Cardiac muscle cell (in vitro differentiated cells and primary cell): ENCODE data around the gene TTPAL. TPM values are rescaled to one million over a fixed set of nuclear protein-coding genes. Genes with fewer than 3 reads are reported as not detected.
A peak's percentile ranks its signal among the peaks of the same experiment; 100 is the strongest.
"Not testable (repeated sequence)": the region's sequence is repeated elsewhere in the genome, so short reads cannot be mapped to it uniquely, and the experiment has no call there.

Source experiments
- DNase-seq, 2 donors: peaks; one replicate each; pipeline versions ENCODE4 v3.0.0 to v3.0.0-alpha.2; 2010 to 2017; ENCODE audit warnings: low read depth in 1 of 2, low spot score in 1 of 2
- H3K27ac ChIP-seq: fragments of 200-600 bp; sonication (generic); 2 replicates; pipeline ENCODE4 v1.5.1; 2016
- H3K27me3 ChIP-seq: fragments of 200-600 bp; sonication (generic); 2 replicates; pipeline ENCODE4 v1.6.0; 2016; ENCODE audit warnings: control low read depth
- H3K36me3 ChIP-seq: fragments of 200-600 bp; sonication (generic); 2 replicates; pipeline ENCODE4 v1.5.1; 2016; ENCODE audit warnings: control low read depth
- H3K4me1 ChIP-seq: fragments of 200-600 bp; sonication (generic); 2 replicates; pipeline ENCODE4 v1.8.1; 2017; ENCODE audit warnings: low read depth, mild to moderate bottlenecking, mixed run types
- H3K4me3 ChIP-seq: fragments of 200-600 bp; sonication (generic); 2 replicates; pipeline ENCODE4 v1.5.1; 2016; ENCODE audit warnings: mild to moderate bottlenecking
- H3K9me3 ChIP-seq: fragments of 200-600 bp; sonication (generic); 2 replicates; pipeline ENCODE4 v1.5.1; 2017; ENCODE audit warnings: low read depth, mild to moderate bottlenecking, control low read depth
- polyA plus RNA-seq: library from polyadenylated mRNA; unstranded; fragments of >200 nt; fragmentation: Nextera tagmentation; extraction: Ambion mirVana; gene quantifications from 2 replicates; pipeline ENCODE4 v1.2.1, GENCODE V29; 2016
- total RNA-seq: library from RNA; depleted of rRNA; stranded (reverse); fragments of >200 nt; gene quantifications from 2 replicates; pipeline ENCODE4 v1.2.3, GENCODE V29; 2016
- TF ChIP-seq, protein P1 (sequence below): IDR thresholded peaks from 2 replicates; pipeline ENCODE4 v1.5.1; 2012; ENCODE audit warnings: low read depth, mild to moderate bottlenecking, low read length

TTPAL gene
- total and polyA plus RNA-seq, 2 experiments from 2014 or later, result 6.1 to 9.8 TPM

DNA sequence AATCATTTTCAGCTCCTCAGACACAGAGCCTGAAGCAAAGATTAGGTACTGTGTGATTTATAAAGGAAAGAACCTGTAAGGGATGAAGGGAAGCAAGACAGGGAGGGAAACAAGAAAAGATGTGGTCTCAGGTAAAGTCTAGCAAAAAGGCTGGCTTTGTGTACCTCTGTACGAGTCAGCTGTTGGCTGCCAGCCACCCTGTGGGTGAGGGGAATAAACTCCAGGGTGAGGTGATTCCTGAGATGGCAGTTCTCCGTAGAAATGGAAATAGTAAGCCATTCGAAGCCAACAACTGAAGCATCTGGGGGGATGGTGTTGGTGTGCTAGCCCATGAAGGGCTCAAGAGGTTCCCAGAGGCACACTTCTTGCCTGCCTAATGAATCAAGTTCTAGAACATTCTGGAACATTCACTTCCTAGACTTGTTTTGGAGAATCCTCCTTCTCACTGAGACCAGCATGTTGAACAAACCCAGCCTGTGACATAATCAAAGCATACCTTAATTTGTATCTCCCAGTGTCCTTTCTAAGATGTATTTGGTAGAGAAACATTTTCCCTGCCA is 10.6 kb upstream of the TTPAL start:
- Histone ChIP-seq H3K27ac (no peak overlapping the region), H3K27me3 (no peaks in the 10 kb centered on the region), H3K9me3 (no peaks in the 10 kb centered on the region), H3K4me3 (no peak overlapping the region), H3K4me1 (no peaks in the 10 kb centered on the region), H3K36me3 (no peaks in the 10 kb centered on the region)
- DNase-seq, result no peak
- TF ChIP-seq, protein P1, sequence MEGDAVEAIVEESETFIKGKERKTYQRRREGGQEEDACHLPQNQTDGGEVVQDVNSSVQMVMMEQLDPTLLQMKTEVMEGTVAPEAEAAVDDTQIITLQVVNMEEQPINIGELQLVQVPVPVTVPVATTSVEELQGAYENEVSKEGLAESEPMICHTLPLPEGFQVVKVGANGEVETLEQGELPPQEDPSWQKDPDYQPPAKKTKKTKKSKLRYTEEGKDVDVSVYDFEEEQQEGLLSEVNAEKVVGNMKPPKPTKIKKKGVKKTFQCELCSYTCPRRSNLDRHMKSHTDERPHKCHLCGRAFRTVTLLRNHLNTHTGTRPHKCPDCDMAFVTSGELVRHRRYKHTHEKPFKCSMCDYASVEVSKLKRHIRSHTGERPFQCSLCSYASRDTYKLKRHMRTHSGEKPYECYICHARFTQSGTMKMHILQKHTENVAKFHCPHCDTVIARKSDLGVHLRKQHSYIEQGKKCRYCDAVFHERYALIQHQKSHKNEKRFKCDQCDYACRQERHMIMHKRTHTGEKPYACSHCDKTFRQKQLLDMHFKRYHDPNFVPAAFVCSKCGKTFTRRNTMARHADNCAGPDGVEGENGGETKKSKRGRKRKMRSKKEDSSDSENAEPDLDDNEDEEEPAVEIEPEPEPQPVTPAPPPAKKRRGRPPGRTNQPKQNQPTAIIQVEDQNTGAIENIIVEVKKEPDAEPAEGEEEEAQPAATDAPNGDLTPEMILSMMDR, result no peak

GRCh38 chr20:44467289-44467883 is 8.3 kb upstream of the TTPAL start:
- H3K4me1 ChIP-seq, result no peaks in the 10 kb centered on the region
- no peak overlapping the region for H3K27ac ChIP-seq
- DNase-seq, result peak; percentile 8 to 90
- TF ChIP-seq, protein P1, result no peak
- no peak overlapping the region for H3K4me3 ChIP-seq
- H3K9me3 ChIP-seq, result no peaks in the 10 kb centered on the region
- H3K36me3 ChIP-seq, result no peaks in the 10 kb centered on the region
- no peaks in the 10 kb centered on the region for H3K27me3 ChIP-seq

DNA sequence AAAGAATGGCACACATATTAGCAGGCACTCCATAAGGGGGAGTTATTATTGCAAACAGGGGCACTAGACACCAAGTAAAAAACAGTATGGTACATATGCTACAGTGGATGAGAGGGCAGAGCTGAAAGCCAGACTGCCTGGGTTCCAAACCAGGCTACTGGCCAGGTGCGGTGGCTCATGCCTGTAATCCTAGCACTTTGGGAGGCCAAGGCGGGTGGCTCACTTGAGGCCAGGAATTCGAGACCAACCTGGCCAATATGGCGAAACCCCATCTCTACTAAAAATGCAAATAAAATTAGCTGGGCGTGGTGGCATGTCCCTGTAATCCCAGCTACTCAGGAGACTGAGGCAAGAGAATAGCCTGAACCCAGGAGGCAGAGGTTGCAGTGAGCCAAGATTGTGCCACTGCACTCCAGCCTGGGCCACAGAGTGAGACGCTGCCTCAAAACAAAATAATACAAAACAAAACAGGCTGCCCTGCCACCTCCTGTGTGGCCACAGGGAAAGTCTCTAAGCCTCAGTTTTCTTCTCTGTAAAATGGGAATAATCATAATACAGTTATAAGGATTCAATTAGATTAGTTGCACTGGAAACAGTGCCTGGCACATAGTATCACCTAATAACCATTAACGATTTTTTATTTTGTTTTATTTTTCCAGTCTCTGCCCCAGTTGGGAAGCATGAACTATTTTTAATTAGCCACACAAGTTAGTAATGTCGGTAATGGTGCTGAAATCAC is 7.5 kb upstream of the TTPAL start:
- Histone ChIP-seq H3K27ac (no peak overlapping the region), H3K27me3 (no peaks in the 10 kb centered on the region), H3K4me3 (no peak overlapping the region), H3K36me3 (no peaks in the 10 kb centered on the region), H3K4me1 (no peaks in the 10 kb centered on the region), H3K9me3 (no peaks in the 10 kb centered on the region)
- no peak for DNase-seq
- TF ChIP-seq, protein P1, result no peak

GRCh38 chr20:44470327-44470726 is 5.3 kb upstream of the TTPAL start:
- DNase-seq, result no peak
- Histone ChIP-seq H3K36me3 (no peaks in the 10 kb centered on the region), H3K4me3 (no peak overlapping the region), H3K27me3 (no peaks in the 10 kb centered on the region), H3K4me1 (no peaks in the 10 kb centered on the region), H3K27ac (no peak overlapping the region), H3K9me3 (no peaks in the 10 kb centered on the region)
- TF ChIP-seq, protein P1, result no peak

DNA sequence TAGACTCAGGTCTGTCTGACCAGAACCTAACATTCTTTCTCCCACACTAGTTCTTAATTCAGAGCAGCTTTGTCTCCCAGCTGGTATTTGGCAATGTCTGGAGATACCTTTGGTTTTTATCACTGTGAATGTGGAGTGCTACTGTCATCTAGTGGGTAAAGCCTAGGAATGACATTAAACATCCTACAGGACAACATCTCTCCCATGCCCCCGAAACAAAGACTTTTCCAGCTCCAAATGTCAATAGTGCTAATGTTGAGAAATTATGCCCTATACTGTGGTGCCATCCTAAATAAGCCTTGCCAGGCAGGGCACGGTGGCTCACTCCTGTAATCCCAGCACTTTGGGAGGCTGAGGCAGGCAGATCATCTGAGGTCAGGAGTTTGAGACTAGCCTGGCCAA is 4.2 kb upstream of the TTPAL start:
- H3K27ac ChIP-seq, result no peak overlapping the region
- H3K4me3 ChIP-seq, result no peak overlapping the region
- no peaks in the 10 kb centered on the region for H3K9me3 ChIP-seq
- no peaks in the 10 kb centered on the region for H3K27me3 ChIP-seq
- TF ChIP-seq, protein P1, result peak; percentile 67
- DNase-seq, result peak; percentile 39 to 80
- no peaks in the 10 kb centered on the region for H3K36me3 ChIP-seq
- H3K4me1 ChIP-seq, result no peaks in the 10 kb centered on the region

- H3K27me3 ChIP-seq, DNase-seq, H3K9me3 ChIP-seq, H3K36me3 ChIP-seq, H3K4me1 ChIP-seq, H3K4me3 ChIP-seq, H3K27ac ChIP-seq: not testable (repeated sequence)
Measured at GRCh38 chr20:44472283-44472682, 3.4 kb upstream of the TTPAL start.
